Fibroblast of lung (primary cell): ENCODE results near the gene RPL18A.

Source experiments
- EZH2 ChIP-seq: IDR thresholded peaks from 2 replicates; pipeline ENCODE4 v1.5.1; 2012; ENCODE audit warnings: low read length, control low read depth, mild to moderate bottlenecking; ENCODE audit errors: missing control alignments
- TF ChIP-seq, protein P1 (sequence below), 2 donors: IDR thresholded peaks in 1 of 2; conservative IDR thresholded peaks in 1 of 2; 1 replicate in 1 of 2; 2 replicates in 1 of 2; pipeline ENCODE4 v1.5.1; 2011 to 2012; ENCODE audit warnings: low read length in 2 of 2, control low read depth in 1 of 2, inconsistent platforms in 1 of 2, low read depth in 1 of 2, mild to moderate bottlenecking in 1 of 2

- TF ChIP-seq, protein P1, sequence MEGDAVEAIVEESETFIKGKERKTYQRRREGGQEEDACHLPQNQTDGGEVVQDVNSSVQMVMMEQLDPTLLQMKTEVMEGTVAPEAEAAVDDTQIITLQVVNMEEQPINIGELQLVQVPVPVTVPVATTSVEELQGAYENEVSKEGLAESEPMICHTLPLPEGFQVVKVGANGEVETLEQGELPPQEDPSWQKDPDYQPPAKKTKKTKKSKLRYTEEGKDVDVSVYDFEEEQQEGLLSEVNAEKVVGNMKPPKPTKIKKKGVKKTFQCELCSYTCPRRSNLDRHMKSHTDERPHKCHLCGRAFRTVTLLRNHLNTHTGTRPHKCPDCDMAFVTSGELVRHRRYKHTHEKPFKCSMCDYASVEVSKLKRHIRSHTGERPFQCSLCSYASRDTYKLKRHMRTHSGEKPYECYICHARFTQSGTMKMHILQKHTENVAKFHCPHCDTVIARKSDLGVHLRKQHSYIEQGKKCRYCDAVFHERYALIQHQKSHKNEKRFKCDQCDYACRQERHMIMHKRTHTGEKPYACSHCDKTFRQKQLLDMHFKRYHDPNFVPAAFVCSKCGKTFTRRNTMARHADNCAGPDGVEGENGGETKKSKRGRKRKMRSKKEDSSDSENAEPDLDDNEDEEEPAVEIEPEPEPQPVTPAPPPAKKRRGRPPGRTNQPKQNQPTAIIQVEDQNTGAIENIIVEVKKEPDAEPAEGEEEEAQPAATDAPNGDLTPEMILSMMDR (conservative IDR thresholded peaks at IDR 0.05 in 1 of 2, IDR thresholded peaks at IDR 0.05 in 1 of 2; ENCODE audit: low read depth in 1 of 2, low read length in 2 of 2) = no peak
- TF ChIP-seq EZH2 = no peak
Measured at GRCh38 chr19:17869114-17869608, 9.5 kb downstream of the RPL18A start.
